ENCODE data around the gene SLC12A2.
A peak's percentile ranks its signal among the peaks of the same experiment; 100 is the strongest.

SLC12A2 gene

DNA sequence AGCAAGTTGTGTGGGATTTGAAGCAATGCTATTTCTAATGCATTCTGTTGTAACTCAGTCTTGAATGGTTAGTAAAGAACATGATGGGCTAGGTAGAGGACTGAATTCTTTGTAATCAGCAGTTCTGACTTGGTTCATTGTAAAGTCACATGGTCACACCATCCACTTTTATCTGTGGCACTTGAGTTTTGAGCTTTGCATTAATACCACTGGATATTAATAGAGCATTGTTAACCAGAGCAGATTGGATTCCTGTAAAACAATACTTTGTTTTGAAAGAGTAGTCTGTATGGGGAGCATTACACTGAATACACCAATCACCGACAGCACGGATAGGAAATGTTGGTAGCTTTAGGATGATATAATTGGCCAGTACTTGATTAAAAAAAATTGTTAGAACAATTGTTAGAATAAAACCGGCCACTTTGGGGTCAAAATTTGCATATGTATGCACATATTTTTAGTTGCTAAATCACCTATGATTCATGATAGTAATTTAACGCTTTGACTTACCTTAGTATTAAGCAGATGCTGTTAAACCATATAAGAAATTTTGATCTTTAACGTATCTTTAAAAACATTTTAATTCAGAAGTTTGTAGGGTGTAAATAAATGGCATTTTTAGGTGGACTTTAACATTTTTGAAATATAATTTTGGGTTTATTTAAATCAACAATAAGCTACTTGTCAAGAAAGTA lies 17.4 kb downstream of the SLC12A2 start:
- Histone ChIP-seq H3K27me3 (ENCODE audit: low read depth, low read length) (no peaks in the 10 kb centered on the region), H3K79me2 (ENCODE audit: low read length) (peaks cover 35% of the 10 kb centered on the region), H3K4me1 (ENCODE audit: low read length) (peaks cover 11% of the 10 kb centered on the region), H4K20me1 (ENCODE audit: insufficient read depth, low read length) (no peaks in the 10 kb centered on the region), H3K4me2 (ENCODE audit: low read length) (no peak overlapping the region), H3K9me3 (ENCODE audit: insufficient read depth, low read length) (peaks cover 6% of the 10 kb centered on the region), H2AFZ (ENCODE audit: low read depth, low read length) (no peak overlapping the region), H3K9ac (ENCODE audit: low read length) (no peak overlapping the region), H3K36me3 (replicated peaks; ENCODE audit: low read depth, low read length) (peaks cover 25% of the 10 kb centered on the region), H3K27ac (ENCODE audit: low read length) (no peak overlapping the region), H3K4me3 (ENCODE audit: low read length) (no peak overlapping the region)
- TF ChIP-seq, protein P1, sequence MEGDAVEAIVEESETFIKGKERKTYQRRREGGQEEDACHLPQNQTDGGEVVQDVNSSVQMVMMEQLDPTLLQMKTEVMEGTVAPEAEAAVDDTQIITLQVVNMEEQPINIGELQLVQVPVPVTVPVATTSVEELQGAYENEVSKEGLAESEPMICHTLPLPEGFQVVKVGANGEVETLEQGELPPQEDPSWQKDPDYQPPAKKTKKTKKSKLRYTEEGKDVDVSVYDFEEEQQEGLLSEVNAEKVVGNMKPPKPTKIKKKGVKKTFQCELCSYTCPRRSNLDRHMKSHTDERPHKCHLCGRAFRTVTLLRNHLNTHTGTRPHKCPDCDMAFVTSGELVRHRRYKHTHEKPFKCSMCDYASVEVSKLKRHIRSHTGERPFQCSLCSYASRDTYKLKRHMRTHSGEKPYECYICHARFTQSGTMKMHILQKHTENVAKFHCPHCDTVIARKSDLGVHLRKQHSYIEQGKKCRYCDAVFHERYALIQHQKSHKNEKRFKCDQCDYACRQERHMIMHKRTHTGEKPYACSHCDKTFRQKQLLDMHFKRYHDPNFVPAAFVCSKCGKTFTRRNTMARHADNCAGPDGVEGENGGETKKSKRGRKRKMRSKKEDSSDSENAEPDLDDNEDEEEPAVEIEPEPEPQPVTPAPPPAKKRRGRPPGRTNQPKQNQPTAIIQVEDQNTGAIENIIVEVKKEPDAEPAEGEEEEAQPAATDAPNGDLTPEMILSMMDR (IDR thresholded peaks at IDR 0.05; ENCODE audit: low read depth, low read length) = no peak
- no peak for TF ChIP-seq EZH2phosphoT487 (IDR thresholded peaks at IDR 0.05; ENCODE audit: low read depth)

DNA sequence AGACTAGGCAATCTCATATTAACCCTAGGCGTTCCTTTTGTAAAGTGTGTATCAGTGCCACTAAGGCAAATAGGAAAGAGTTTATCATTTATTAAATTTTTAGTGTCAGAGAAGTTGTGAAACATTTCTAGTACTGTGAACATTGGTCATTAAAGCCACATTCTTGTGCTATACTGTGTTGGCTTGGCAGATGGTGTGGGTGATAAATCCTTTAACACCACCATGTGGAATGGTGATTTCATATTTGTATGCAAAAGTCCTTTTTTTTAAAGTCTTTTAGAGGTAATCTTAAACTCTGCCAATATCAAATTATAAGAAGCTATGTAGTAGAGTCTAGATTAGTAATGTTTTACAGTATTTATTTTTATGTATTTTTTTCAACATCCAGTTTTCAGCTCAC lies 18.1 kb downstream of the SLC12A2 start:
- Histone ChIP-seq H3K27ac (ENCODE audit: low read length) (no peak overlapping the region), H3K27me3 (ENCODE audit: low read depth, low read length) (no peaks in the 10 kb centered on the region), H3K79me2 (ENCODE audit: low read length) (peaks cover 35% of the 10 kb centered on the region), H3K9ac (ENCODE audit: low read length) (no peak overlapping the region), H2AFZ (ENCODE audit: low read depth, low read length) (no peak overlapping the region), H3K9me3 (ENCODE audit: insufficient read depth, low read length) (peaks cover 4% of the 10 kb centered on the region), H3K4me1 (ENCODE audit: low read length) (peaks cover 11% of the 10 kb centered on the region), H4K20me1 (ENCODE audit: insufficient read depth, low read length) (no peaks in the 10 kb centered on the region), H3K4me3 (ENCODE audit: low read length) (no peak overlapping the region), H3K4me2 (ENCODE audit: low read length) (no peak overlapping the region), H3K36me3 (replicated peaks; ENCODE audit: low read depth, low read length) (peaks cover 23% of the 10 kb centered on the region)
- TF ChIP-seq, protein P1 (IDR thresholded peaks at IDR 0.05; ENCODE audit: low read depth, low read length) = no peak
- TF ChIP-seq EZH2phosphoT487 (IDR thresholded peaks at IDR 0.05; ENCODE audit: low read depth) = no peak

DNA sequence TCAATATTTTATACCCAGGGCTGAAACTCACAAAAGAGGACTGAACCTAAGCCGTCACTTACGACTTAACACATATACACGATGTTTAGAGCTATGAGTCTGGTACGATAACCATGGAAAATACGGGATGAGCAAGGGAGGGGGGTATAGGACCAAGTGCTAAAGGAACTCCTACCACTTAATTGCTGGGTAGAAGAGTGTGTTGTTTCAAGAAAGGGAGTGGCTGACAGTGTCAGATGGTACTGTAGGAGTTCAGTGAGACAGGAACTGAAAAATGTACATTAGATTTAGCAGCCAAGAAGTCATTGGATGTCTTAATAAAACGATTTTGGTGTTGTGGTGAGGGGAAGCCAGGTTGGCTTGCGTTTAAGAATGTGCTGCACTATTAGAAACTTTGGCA lies 21.6 kb downstream of the SLC12A2 start:
- Histone ChIP-seq H3K4me2 (ENCODE audit: low read length) (0 out of 2 replicates have a peak overlapping the region, but pooled peaks have one; percentile 19), H3K27me3 (ENCODE audit: low read depth, low read length) (no peaks in the 10 kb centered on the region), H3K4me1 (ENCODE audit: low read length) (peaks cover 11% of the 10 kb centered on the region), H3K4me3 (ENCODE audit: low read length) (no peak overlapping the region), H2AFZ (ENCODE audit: low read depth, low read length) (no peak overlapping the region), H3K9ac (ENCODE audit: low read length) (no peak overlapping the region), H4K20me1 (ENCODE audit: insufficient read depth, low read length) (no peaks in the 10 kb centered on the region), H3K79me2 (ENCODE audit: low read length) (peaks cover 28% of the 10 kb centered on the region), H3K9me3 (ENCODE audit: insufficient read depth, low read length) (no peaks in the 10 kb centered on the region), H3K27ac (ENCODE audit: low read length) (no peak overlapping the region), H3K36me3 (replicated peaks; ENCODE audit: low read depth, low read length) (no peaks in the 10 kb centered on the region)
- no peak for TF ChIP-seq EZH2phosphoT487 (IDR thresholded peaks at IDR 0.05; ENCODE audit: low read depth)
- TF ChIP-seq, protein P1 (IDR thresholded peaks at IDR 0.05; ENCODE audit: low read depth, low read length) = no peak

DNA sequence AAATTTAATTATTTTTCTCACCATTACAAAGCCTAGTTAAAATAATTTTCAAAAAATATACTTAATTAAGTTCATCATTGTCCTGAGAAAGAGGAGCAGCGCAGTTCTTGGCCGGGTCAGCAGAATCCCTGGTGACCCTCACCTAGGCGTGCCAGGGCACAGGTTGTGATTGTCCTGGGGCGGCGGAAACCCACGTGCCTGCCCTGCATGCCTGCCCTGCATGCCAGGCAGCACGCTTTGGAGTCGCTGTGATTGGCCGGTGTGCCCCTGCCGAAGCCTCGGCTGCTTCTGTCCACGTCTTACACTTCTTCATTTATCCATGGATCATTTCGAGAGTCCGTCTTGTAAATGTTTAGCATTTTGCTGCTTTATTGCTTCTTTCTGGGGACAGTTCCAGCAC lies 25.6 kb downstream of the SLC12A2 start:
- peaks cover 3% of the 10 kb centered on the region for H3K36me3 ChIP-seq (replicated peaks; ENCODE audit: low read depth, low read length)
- no peak overlapping the region for H3K4me2 ChIP-seq (ENCODE audit: low read length)
- H4K20me1 ChIP-seq (ENCODE audit: insufficient read depth, low read length) = no peaks in the 10 kb centered on the region
- no peak overlapping the region for H3K4me3 ChIP-seq (ENCODE audit: low read length)
- H3K27ac ChIP-seq (ENCODE audit: low read length) = no peak overlapping the region
- H2AFZ ChIP-seq (ENCODE audit: low read depth, low read length) = no peak overlapping the region
- H3K79me2 ChIP-seq (ENCODE audit: low read length) = peaks cover 20% of the 10 kb centered on the region
- TF ChIP-seq, protein P1 (IDR thresholded peaks at IDR 0.05; ENCODE audit: low read depth, low read length) = no peak
- no peak for TF ChIP-seq EZH2phosphoT487 (IDR thresholded peaks at IDR 0.05; ENCODE audit: low read depth)
- no peaks in the 10 kb centered on the region for H3K9me3 ChIP-seq (ENCODE audit: insufficient read depth, low read length)
- no peaks in the 10 kb centered on the region for H3K27me3 ChIP-seq (ENCODE audit: low read depth, low read length)
- peaks cover 11% of the 10 kb centered on the region for H3K4me1 ChIP-seq (ENCODE audit: low read length)
- H3K9ac ChIP-seq (ENCODE audit: low read length) = no peak overlapping the region
